DOHH2 (cell line): ENCODE results near the gene KCTD12.

Experiments
- H3F3A ChIP-seq: fragments of 200-600 bp; sonication (generic), shearing (Covaris generic); 2 replicates; pipeline ENCODE4 v1.6.0; 2016; ENCODE audit warnings: antibody characterized with exemption, mild to moderate bottlenecking; ENCODE audit not compliant: control insufficient read depth, insufficient read depth
- H3K27ac ChIP-seq: fragments of 200-600 bp; sonication (generic); 2 replicates; pipeline ENCODE4 v1.5.1; 2014; ENCODE audit warnings: low read depth, mild to moderate bottlenecking, low read length, moderate library complexity
- H3K27me3 ChIP-seq: fragments of 200-600 bp; sonication (generic); 2 replicates; pipeline ENCODE4 v1.6.1; 2014; ENCODE audit warnings: mild to moderate bottlenecking, low read length, mixed read lengths; ENCODE audit not compliant: control insufficient read depth
- H3K36me3 ChIP-seq: fragments of 200-600 bp; sonication (generic); 2 replicates; pipeline ENCODE4 v1.6.1; 2014; ENCODE audit warnings: mild to moderate bottlenecking, low read length, moderate library complexity, mixed read lengths; ENCODE audit not compliant: control insufficient read depth
- H3K4me1 ChIP-seq: fragments of 200-600 bp; sonication (generic); 2 replicates; pipeline ENCODE4 v1.6.1; 2014; ENCODE audit warnings: mild to moderate bottlenecking, low read length, mixed read lengths; ENCODE audit not compliant: control insufficient read depth
- H3K4me2 ChIP-seq: fragments of 200-600 bp; sonication (generic); 2 replicates; pipeline ENCODE4 v1.6.0; 2014; ENCODE audit warnings: mild to moderate bottlenecking, low read length, moderate library complexity
- H3K4me3 ChIP-seq: fragments of 200-600 bp; sonication (generic); 2 replicates; pipeline ENCODE4 v1.5.1; 2014; ENCODE audit warnings: mild to moderate bottlenecking, low read length, mixed read lengths
- H3K79me2 ChIP-seq: fragments of 200-600 bp; sonication (generic); 2 replicates; pipeline ENCODE4 v1.6.1; 2014; ENCODE audit warnings: mild to moderate bottlenecking, low read length, mixed read lengths; ENCODE audit not compliant: control insufficient read depth
- H3K9me2 ChIP-seq: fragments of 200-600 bp; sonication (generic); replicated peaks from 2 replicates; pipeline ENCODE4 v1.6.1; 2014; ENCODE audit warnings: mild to moderate bottlenecking, low read length, mixed read lengths; ENCODE audit not compliant: control insufficient read depth
- H3K9me3 ChIP-seq: fragments of 200-600 bp; sonication (generic); 2 replicates; pipeline ENCODE4 v1.6.1; 2014; ENCODE audit warnings: antibody characterized with exemption, low read length, mixed read lengths; ENCODE audit not compliant: control insufficient read depth, insufficient read depth
- H4K20me1 ChIP-seq: fragments of 200-600 bp; sonication (generic); 2 replicates; pipeline ENCODE4 v1.6.0; 2014; ENCODE audit warnings: low read depth, mild to moderate bottlenecking, antibody characterized with exemption, low read length, moderate library complexity; ENCODE audit not compliant: control insufficient read depth, insufficient read depth
- EZH2phosphoT487 ChIP-seq: fragments of 200-600 bp; sonication (generic); IDR thresholded peaks from 2 replicates; pipeline ENCODE4 v1.6.1; 2017; ENCODE audit warnings: borderline replicate concordance, mild to moderate bottlenecking, antibody characterized with exemption, low read length, moderate library complexity, mixed read lengths
- TF ChIP-seq, protein P1 (sequence below): fragments of 200-600 bp; sonication (generic); IDR thresholded peaks from one replicate; pipeline ENCODE4 v1.5.1; 2014; ENCODE audit warnings: antibody characterized with exemption, mild to moderate bottlenecking, low read depth, low read length; ENCODE audit not compliant: poor library complexity, severe bottlenecking

Gene KCTD12

DNA sequence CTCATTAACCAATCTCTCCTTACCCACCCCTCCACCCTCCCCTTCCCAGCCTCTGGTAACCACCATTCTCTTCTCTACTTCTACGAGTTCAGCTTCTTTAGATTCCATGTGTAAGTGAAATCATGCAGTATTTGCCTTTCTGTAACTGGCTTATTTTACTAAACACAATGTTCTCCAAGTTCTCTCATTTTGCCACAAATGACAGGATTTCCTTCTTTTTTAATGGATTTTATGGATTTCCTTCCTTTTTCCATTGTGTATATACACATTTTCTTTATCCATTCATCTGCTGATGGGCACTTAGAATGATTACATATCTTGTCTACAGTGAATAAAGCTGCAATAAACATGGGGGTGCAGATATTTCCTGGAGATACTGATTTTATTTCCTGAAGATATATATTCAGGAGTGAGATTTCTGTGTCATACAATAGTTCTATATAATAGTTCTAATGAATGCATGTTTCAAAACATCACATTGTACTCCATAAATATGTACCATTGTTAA lies 20.2 kb downstream of the KCTD12 start:
- H4K20me1 ChIP-seq, result no peaks in the 10 kb centered on the region
- no peaks in the 10 kb centered on the region for H3F3A ChIP-seq
- H3K27ac ChIP-seq, result no peak overlapping the region
- no peak overlapping the region for H3K4me3 ChIP-seq
- TF ChIP-seq EZH2phosphoT487, result no peak
- TF ChIP-seq, protein P1, sequence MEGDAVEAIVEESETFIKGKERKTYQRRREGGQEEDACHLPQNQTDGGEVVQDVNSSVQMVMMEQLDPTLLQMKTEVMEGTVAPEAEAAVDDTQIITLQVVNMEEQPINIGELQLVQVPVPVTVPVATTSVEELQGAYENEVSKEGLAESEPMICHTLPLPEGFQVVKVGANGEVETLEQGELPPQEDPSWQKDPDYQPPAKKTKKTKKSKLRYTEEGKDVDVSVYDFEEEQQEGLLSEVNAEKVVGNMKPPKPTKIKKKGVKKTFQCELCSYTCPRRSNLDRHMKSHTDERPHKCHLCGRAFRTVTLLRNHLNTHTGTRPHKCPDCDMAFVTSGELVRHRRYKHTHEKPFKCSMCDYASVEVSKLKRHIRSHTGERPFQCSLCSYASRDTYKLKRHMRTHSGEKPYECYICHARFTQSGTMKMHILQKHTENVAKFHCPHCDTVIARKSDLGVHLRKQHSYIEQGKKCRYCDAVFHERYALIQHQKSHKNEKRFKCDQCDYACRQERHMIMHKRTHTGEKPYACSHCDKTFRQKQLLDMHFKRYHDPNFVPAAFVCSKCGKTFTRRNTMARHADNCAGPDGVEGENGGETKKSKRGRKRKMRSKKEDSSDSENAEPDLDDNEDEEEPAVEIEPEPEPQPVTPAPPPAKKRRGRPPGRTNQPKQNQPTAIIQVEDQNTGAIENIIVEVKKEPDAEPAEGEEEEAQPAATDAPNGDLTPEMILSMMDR, result no peak
- H3K27me3 ChIP-seq, result peaks cover 4% of the 10 kb centered on the region; the same call in 1 of the 2 replicates
- H3K4me2 ChIP-seq, result no peak overlapping the region
- H3K4me1 ChIP-seq, result no peaks in the 10 kb centered on the region
- no peaks in the 10 kb centered on the region for H3K36me3 ChIP-seq
- no peaks in the 10 kb centered on the region for H3K9me2 ChIP-seq
- no peaks in the 10 kb centered on the region for H3K9me3 ChIP-seq
- H3K79me2 ChIP-seq, result no peaks in the 10 kb centered on the region

DNA sequence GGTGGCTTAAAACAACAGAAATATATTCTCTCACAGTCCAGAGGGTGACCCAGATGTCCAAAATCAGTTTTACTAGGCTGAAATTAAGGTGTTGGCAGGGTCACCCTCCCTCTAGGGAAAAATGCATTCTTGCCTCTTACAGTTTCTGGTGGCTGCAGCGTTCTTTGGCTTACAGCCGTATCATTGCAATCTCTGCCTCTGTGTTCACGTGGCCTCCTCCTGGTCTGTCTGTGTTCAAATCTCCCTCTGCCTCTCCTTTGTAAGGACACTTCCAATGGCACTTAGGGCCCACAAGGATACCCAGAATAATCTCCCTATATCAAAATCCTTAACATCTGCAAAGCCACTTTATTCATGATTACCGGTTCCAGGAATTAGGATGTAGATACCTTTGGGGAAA lies 21.1 kb downstream of the KCTD12 start:
- Histone ChIP-seq H3K36me3 (no peaks in the 10 kb centered on the region), H3K4me2 (no peak overlapping the region), H3K4me1 (no peaks in the 10 kb centered on the region), H3K27me3 (peaks cover 4% of the 10 kb centered on the region; the same call in 1 of the 2 replicates), H3F3A (no peaks in the 10 kb centered on the region), H3K9me2 (no peaks in the 10 kb centered on the region), H3K4me3 (no peak overlapping the region), H3K27ac (no peak overlapping the region), H3K9me3 (no peaks in the 10 kb centered on the region), H4K20me1 (no peaks in the 10 kb centered on the region), H3K79me2 (no peaks in the 10 kb centered on the region)
- TF ChIP-seq, protein P1, result no peak
- no peak for TF ChIP-seq EZH2phosphoT487

DNA sequence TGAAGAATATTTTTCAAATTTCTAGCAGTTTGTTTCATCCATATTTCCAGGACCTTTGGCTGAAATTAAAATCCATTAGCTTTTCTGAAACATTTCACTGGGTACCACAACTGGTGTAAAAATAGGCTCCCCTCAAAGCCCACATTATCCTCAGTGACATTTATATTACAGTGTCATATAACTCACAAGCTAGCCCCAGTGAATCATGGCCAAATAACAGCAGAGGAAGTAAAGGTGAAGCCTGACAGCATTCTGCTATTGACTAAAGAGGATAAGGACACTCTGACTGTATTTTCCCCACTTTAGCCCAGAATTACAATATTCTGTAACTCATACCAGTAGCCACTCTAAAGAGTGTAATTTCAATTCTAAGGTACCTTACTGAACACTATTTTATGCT lies 21.9 kb downstream of the KCTD12 start:
- H3K4me3 ChIP-seq, result no peak overlapping the region
- peaks cover 4% of the 10 kb centered on the region; the same call in 1 of the 2 replicates for H3K27me3 ChIP-seq
- no peaks in the 10 kb centered on the region for H3K79me2 ChIP-seq
- H4K20me1 ChIP-seq, result no peaks in the 10 kb centered on the region
- TF ChIP-seq, protein P1, result no peak
- TF ChIP-seq EZH2phosphoT487, result no peak
- H3K27ac ChIP-seq, result no peak overlapping the region
- H3K4me2 ChIP-seq, result no peak overlapping the region
- H3K9me2 ChIP-seq, result no peaks in the 10 kb centered on the region
- H3F3A ChIP-seq, result no peaks in the 10 kb centered on the region
- H3K36me3 ChIP-seq, result no peaks in the 10 kb centered on the region
- H3K4me1 ChIP-seq, result no peaks in the 10 kb centered on the region
- H3K9me3 ChIP-seq, result no peaks in the 10 kb centered on the region

DNA sequence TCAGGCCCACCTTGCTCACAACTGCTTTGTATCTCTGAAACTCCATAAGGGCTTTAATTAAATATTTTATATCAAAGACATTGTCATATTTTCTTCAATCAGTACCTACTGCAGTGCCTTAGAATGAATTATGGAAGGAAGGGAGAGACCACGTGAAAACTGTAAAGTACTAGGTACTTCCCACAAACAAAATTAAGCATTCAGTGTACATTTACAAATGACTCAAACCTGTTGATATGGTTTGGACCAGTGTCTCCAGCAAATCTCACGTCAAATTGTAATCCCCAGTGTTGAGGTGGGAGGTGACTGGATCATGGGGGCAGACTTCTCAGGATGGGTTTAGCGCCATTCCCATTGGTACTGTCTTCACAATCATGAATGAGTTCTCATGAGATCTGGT lies 23.2 kb downstream of the KCTD12 start:
- TF ChIP-seq EZH2phosphoT487, result no peak
- TF ChIP-seq, protein P1, result no peak
- H4K20me1 ChIP-seq, result no peaks in the 10 kb centered on the region
- H3K4me1 ChIP-seq, result no peaks in the 10 kb centered on the region
- no peaks in the 10 kb centered on the region for H3F3A ChIP-seq
- H3K36me3 ChIP-seq, result no peaks in the 10 kb centered on the region
- H3K9me2 ChIP-seq, result no peaks in the 10 kb centered on the region
- no peaks in the 10 kb centered on the region for H3K79me2 ChIP-seq
- H3K9me3 ChIP-seq, result no peaks in the 10 kb centered on the region
- peaks cover 4% of the 10 kb centered on the region; the same call in 1 of the 2 replicates for H3K27me3 ChIP-seq
- no peak overlapping the region for H3K27ac ChIP-seq
- no peak overlapping the region for H3K4me2 ChIP-seq
- H3K4me3 ChIP-seq, result no peak overlapping the region
